Astrocyte of the cerebellum (primary cell): Measurements from ENCODE around the gene GBGT1.

ENCODE experiments used
- DNase-seq: peaks from one replicate; pipeline ENCODE4 v3.0.0-alpha.2; 2011; ENCODE audit warnings: low read depth
- H3K4me3 ChIP-seq: 2 replicates; pipeline ENCODE4 v1.5.1; 2011; ENCODE audit warnings: mild to moderate bottlenecking, low read depth, low read length, moderate library complexity
- in situ Hi-C: cut with HindIII; loops from 2 replicates; pipeline ENCODE4 v1.10.0; 2017; ENCODE audit warnings: low sequenced_read_pairs
- TF ChIP-seq, protein P1 (sequence below): IDR thresholded peaks from 2 replicates; pipeline ENCODE4 v1.5.1; 2012; ENCODE audit warnings: low read length, low read depth, moderate library complexity, mild to moderate bottlenecking; ENCODE audit errors: missing control alignments

Gene GBGT1

DNA sequence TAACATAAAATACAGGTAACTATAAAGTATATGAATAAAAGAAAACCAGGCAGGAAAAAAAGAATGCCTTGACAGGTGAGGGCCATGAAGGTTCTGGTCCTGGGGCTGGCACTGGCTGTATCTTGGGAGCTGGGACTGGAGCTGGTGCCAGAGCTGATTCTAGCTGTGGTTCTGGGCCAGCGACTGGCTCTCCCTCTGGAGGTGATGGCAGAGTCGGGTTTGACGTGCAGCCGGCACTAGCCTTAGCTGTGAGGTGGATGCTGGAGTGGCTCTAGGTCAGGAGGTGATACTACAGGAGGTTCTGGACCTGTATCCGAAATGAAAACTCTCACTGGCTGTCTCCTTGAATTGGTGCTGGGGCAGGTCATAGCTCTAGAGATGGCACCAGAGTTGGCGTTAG lies 23.0 kb upstream of the GBGT1 start:
- TF ChIP-seq, protein P1, sequence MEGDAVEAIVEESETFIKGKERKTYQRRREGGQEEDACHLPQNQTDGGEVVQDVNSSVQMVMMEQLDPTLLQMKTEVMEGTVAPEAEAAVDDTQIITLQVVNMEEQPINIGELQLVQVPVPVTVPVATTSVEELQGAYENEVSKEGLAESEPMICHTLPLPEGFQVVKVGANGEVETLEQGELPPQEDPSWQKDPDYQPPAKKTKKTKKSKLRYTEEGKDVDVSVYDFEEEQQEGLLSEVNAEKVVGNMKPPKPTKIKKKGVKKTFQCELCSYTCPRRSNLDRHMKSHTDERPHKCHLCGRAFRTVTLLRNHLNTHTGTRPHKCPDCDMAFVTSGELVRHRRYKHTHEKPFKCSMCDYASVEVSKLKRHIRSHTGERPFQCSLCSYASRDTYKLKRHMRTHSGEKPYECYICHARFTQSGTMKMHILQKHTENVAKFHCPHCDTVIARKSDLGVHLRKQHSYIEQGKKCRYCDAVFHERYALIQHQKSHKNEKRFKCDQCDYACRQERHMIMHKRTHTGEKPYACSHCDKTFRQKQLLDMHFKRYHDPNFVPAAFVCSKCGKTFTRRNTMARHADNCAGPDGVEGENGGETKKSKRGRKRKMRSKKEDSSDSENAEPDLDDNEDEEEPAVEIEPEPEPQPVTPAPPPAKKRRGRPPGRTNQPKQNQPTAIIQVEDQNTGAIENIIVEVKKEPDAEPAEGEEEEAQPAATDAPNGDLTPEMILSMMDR: no peak
- no peak for DNase-seq
- in situ Hi-C loops: no loop called here
- no peak overlapping the region for H3K4me3 ChIP-seq

DNA sequence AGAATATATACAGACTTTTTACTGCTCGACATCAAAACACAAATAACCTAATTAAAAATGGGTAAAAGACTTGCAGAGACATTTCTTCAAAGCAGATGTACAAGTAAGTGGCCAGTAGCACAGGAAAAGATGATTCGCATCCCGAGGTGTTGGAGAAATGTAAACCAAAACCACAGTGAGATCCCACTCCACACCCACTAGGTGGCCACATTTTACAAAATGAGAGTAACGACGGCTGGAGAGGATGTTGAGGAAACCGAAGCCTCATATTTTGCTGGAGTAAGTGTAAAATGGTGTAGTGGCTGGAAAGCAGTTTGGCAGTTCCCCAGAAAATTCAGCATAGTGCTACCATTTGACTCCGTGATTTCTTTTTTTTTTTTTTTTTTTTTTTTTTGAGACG lies 21.3 kb upstream of the GBGT1 start:
- peak; percentile 71 for DNase-seq
- no peak overlapping the region for H3K4me3 ChIP-seq
- TF ChIP-seq, protein P1: peak; percentile 73
- in situ Hi-C loops: loop anchor here (5.0 kb wide), 1 partner anchor 68 kb away; no protein-coding TSS in a partner anchor

DNA sequence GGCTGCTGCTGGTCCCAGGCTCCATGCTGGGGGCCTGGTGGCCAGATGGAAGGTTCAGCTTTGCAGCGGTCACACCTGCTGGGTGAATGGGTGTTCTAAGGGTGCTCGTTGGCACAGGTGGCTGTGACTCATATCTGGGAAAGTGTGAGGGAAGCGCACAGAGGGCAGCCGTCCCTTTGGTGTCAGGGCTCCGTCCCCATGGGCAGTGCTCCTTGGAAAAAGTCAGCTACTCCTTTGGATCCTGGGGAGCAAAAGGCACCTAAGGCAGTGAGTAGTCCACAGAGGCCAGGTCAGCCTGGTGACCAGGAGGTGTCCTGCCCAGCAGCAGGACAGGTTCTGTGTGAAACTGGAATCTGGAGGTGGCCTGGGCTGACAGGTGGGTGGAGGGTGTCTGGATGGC lies 18.4 kb upstream of the GBGT1 start:
- TF ChIP-seq, protein P1: no peak
- in situ Hi-C loops: loop anchor here (5.0 kb wide), 1 partner anchor 65 kb away; no protein-coding TSS in a partner anchor
- H3K4me3 ChIP-seq: no peak overlapping the region
- no peak for DNase-seq

DNA sequence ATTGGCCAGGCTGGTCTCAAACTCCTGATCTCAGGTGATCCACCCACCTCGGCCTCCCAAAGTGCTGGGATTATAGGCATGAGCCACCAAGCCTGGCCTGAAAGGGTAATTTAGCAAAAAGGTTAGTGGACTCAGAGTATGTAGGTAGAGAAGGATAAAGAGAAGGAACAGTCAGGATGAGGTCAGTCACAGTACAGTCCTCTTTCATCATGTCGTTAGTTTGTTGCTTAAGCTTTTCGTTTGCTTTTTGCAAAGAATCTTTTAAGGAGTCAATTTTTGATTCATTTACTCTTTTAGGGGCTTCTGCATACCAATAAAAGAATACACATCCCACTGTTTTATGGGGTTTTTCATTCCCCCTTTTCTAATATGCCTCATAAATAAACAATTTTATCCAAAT lies 17.8 kb upstream of the GBGT1 start:
- DNase-seq: no peak
- TF ChIP-seq, protein P1: no peak
- in situ Hi-C loops: loop anchor here (5.0 kb wide), 1 partner anchor 64 kb away; no protein-coding TSS in a partner anchor
- no peak overlapping the region for H3K4me3 ChIP-seq

DNA sequence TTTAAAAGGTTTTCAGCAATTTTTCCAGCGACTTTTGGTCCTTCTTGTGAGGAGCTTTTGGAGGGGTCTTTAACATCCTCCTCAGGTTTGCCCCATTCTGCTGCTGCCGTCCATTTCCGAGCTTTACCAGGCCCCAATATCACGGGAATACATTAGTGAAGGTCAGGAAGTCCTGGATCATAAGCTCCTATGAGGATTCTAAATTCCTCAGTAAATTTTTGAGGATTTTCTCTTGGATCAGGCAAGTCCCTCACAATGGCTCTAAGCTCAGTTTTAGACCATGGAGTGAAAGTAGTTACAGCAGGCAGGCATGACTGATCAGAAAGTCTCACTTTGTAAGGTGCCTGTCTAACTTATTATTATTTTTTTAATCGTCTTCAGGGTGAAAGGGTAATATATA lies 17.2 kb upstream of the GBGT1 start:
- DNase-seq: no peak
- TF ChIP-seq, protein P1: no peak
- no peak overlapping the region for H3K4me3 ChIP-seq
- in situ Hi-C loops: loop anchor here (5.0 kb wide), 1 partner anchor 64 kb away; no protein-coding TSS in a partner anchor

DNA sequence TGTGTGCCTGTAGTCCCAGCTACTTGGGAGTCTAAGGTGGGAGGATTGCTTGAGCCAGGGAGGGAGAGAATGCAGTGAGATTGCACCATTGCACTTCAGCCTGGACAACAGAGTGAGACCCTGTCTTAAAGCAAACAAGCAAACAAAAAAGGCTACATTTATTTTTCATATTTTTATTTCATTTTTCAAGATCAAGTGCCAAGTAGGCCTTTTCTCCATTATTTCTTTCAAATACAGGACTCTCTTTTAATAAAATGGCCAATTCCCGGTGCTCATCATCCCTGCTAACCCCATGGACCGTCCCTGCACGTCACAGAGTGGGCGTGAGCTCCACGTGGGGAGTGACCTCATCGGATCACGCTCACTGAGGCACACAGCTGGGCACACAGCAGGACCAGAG lies 9.3 kb upstream of the GBGT1 start:
- TF ChIP-seq, protein P1: no peak
- DNase-seq: no peak
- in situ Hi-C loops: no loop called here
- no peak overlapping the region for H3K4me3 ChIP-seq
